K562 (cell line): ENCODE data around the gene CTRL. TPM values are rescaled to one million over a fixed set of nuclear protein-coding genes. Genes with fewer than 3 reads are reported as not detected.

ENCODE experiments used
- CXXC5 ChIP-seq: fragments of 250-450 bp; sonication (Bioruptor Pico); IDR thresholded peaks from 2 replicates; pipeline ENCODE4 v1.8.0; 2022; ENCODE audit warnings: inconsistent platforms, mild to moderate bottlenecking, moderate library complexity
- E2F1 ChIP-seq: sonication (generic); formaldehyde crosslinking; IDR thresholded peaks from 2 replicates; pipeline ENCODE4 v1.8.1; 2023; ENCODE audit warnings: mild to moderate bottlenecking, missing genetic modification reagents, moderate library complexity
- FOSL1 ChIP-seq: fragments of 200-800 bp; sonication (Bioruptor generic); conservative IDR thresholded peaks from 2 replicates; pipeline ENCODE4 v1.6.1; 2016; ENCODE audit warnings: missing genetic modification characterization, missing compliant biosample characterization
- FOXA3 ChIP-seq, 2 experiments: fragments of 450-650 bp in 1 of 2; sonication (generic) in 1 of 2; formaldehyde crosslinking; IDR thresholded peaks in 1 of 2; conservative IDR thresholded peaks in 1 of 2; 2 replicates each; pipeline versions ENCODE4 v1.4.0 to v1.8.0; 2020 to 2022; ENCODE audit warnings: mild to moderate bottlenecking in 2 of 2, missing genetic modification reagents in 1 of 2
- GMEB1 ChIP-seq: fragments of 250-450 bp; sonication (Bioruptor Pico); IDR thresholded peaks from 2 replicates; pipeline ENCODE4 v1.4.0; 2020; ENCODE audit warnings: mild to moderate bottlenecking
- IRF2 ChIP-seq: sonication (generic); formaldehyde crosslinking; IDR thresholded peaks from 2 replicates; pipeline ENCODE4 v1.8.1; 2022; ENCODE audit warnings: mild to moderate bottlenecking, missing genetic modification reagents
- L3MBTL2 ChIP-seq: fragments of 450-650 bp; IDR thresholded peaks from 2 replicates; pipeline ENCODE4 v1.6.1; 2016; ENCODE audit warnings: mild to moderate bottlenecking, moderate library complexity
- MYC ChIP-seq, 2 experiments: fragments of 250-450 bp in 1 of 2; sonication (Bioruptor Pico) in 1 of 2; IDR thresholded peaks; 2 replicates each; pipeline versions ENCODE4 v1.5.1 to v1.6.1; 2012 to 2021; ENCODE audit warnings: low read depth in 2 of 2, borderline replicate concordance in 1 of 2, improper control_type of control experiment in 1 of 2, low read length in 1 of 2, mild to moderate bottlenecking in 1 of 2, moderate library complexity in 1 of 2
- NONO ChIP-seq, 2 experiments: fragments of 200-400 bp in 1 of 2; fragments of 450-650 bp in 1 of 2; formaldehyde crosslinking in 1 of 2; IDR thresholded peaks; 2 replicates each; pipeline ENCODE4 v1.6.1; 2017; ENCODE audit warnings: low read depth in 2 of 2, mild to moderate bottlenecking in 2 of 2, moderate library complexity in 2 of 2, low read length in 1 of 2
- PTTG1 ChIP-seq: fragments of 450-650 bp; IDR thresholded peaks from 2 replicates; pipeline ENCODE4 v1.6.1; 2016; ENCODE audit warnings: low read depth, mild to moderate bottlenecking, missing genetic modification characterization, missing compliant biosample characterization
- RBM34 ChIP-seq: fragments of 200-400 bp; formaldehyde crosslinking; IDR thresholded peaks from 2 replicates; pipeline ENCODE4 v1.6.1; 2018; ENCODE audit warnings: low read length, borderline replicate concordance; ENCODE audit not compliant: insufficient read depth
- SAFB2 ChIP-seq: fragments of 200-400 bp; formaldehyde crosslinking; IDR thresholded peaks from 2 replicates; pipeline ENCODE4 v1.6.1; 2018; ENCODE audit warnings: borderline replicate concordance, low read length, low read depth, moderate library complexity; ENCODE audit not compliant: severe bottlenecking
- SRSF3 ChIP-seq: fragments of 200-400 bp; formaldehyde crosslinking; IDR thresholded peaks from 2 replicates; pipeline ENCODE4 v1.6.1; 2016; ENCODE audit warnings: mild to moderate bottlenecking, low read length, moderate library complexity; ENCODE audit not compliant: insufficient read depth
- THAP7 ChIP-seq: fragments of 250-450 bp; sonication (Bioruptor Pico); IDR thresholded peaks from 2 replicates; pipeline ENCODE4 v1.5.0; 2021
- ZC3H8 ChIP-seq: fragments of 450-650 bp; IDR thresholded peaks from 2 replicates; pipeline ENCODE4 v1.6.1; 2017
- ZNF830 ChIP-seq: fragments of 250-450 bp; sonication (Bioruptor Pico); IDR thresholded peaks from 2 replicates; pipeline ENCODE4 v1.5.0; 2021; ENCODE audit warnings: mild to moderate bottlenecking
- ZSCAN32 ChIP-seq: fragments of 450-650 bp; formaldehyde crosslinking; IDR thresholded peaks from 2 replicates; pipeline ENCODE4 v1.4.0; 2020; ENCODE audit warnings: mild to moderate bottlenecking, moderate library complexity
- polyA plus RNA-seq, 8 experiments: library from polyadenylated mRNA; depleted of rRNA in 4 of 8; stranded (reverse) in 5 of 8; unstranded in 3 of 8; fragments of >200 nt; fragmentation: Nextera tagmentation in 2 of 8; fragmentation: Illumina TruSeq in 1 of 8; extraction: Ambion mirVana in 2 of 8; extraction: Trizol in 1 of 8; gene quantifications; 2 replicates each; pipeline versions ENCODE4 v1.2.1 to v1.2.3, GENCODE V29; 2011 to 2014; ENCODE audit warnings: inconsistent platforms in 1 of 8, missing spikeins in 1 of 8
- total RNA-seq, 7 experiments: library from RNA; depleted of rRNA in 6 of 7; stranded (reverse); fragments of >200 nt in 6 of 7; fragmentation: Illumina TruSeq in 2 of 7; extraction: Trizol in 2 of 7; gene quantifications; 2 replicates each; pipeline versions ENCODE4 v1.2.1 to v1.2.3, GENCODE V29; 2011 to 2021; ENCODE audit warnings: low replicate concordance in 1 of 7
- TF ChIP-seq, protein P1 (sequence below): fragments of 450-650 bp; IDR thresholded peaks from 2 replicates; pipeline ENCODE4 v1.6.1; 2016; ENCODE audit warnings: mild to moderate bottlenecking
- TF ChIP-seq, protein P2 (sequence below): fragments of 450-650 bp; formaldehyde crosslinking; IDR thresholded peaks from 2 replicates; pipeline ENCODE4 v1.4.0; 2022; ENCODE audit warnings: missing genetic modification characterization

The CTRL gene
- total and polyA plus RNA-seq, 9 of the 15 experiments (the other 6 are each of a cell fraction or from before 2014, with no cell fraction given) = 1.4 to 5.6 (median 2.5) TPM

GRCh38 chr16:67928561-67929364 is 2.9 kb downstream of the CTRL start (continued):
- no peak for TF ChIP-seq L3MBTL2
- TF ChIP-seq MYC (IDR thresholded peaks at IDR 0.05; ENCODE audit: low read depth, low read length) = no peak
- no peak for TF ChIP-seq MYC (CRISPR knock-in tag; IDR thresholded peaks at IDR 0.05; ENCODE audit: borderline replicate concordance, low read depth)
- no peak for TF ChIP-seq FOSL1 (tag)
- no peak for TF ChIP-seq NONO (IDR thresholded peaks at IDR 0.05; ENCODE audit: low read depth in 2 of 2, low read length in 1 of 2)
- no peak for TF ChIP-seq THAP7 (CRISPR knock-in tag)
- TF ChIP-seq FOXA3 (CRISPR knock-in tag; conservative IDR thresholded peaks at IDR 0.05 in 1 of 2, IDR thresholded peaks at IDR 0.05 in 1 of 2) = no peak
- TF ChIP-seq E2F1 = no peak
- no peak for TF ChIP-seq SAFB2
- no peak for TF ChIP-seq GMEB1
- TF ChIP-seq, protein P1, sequence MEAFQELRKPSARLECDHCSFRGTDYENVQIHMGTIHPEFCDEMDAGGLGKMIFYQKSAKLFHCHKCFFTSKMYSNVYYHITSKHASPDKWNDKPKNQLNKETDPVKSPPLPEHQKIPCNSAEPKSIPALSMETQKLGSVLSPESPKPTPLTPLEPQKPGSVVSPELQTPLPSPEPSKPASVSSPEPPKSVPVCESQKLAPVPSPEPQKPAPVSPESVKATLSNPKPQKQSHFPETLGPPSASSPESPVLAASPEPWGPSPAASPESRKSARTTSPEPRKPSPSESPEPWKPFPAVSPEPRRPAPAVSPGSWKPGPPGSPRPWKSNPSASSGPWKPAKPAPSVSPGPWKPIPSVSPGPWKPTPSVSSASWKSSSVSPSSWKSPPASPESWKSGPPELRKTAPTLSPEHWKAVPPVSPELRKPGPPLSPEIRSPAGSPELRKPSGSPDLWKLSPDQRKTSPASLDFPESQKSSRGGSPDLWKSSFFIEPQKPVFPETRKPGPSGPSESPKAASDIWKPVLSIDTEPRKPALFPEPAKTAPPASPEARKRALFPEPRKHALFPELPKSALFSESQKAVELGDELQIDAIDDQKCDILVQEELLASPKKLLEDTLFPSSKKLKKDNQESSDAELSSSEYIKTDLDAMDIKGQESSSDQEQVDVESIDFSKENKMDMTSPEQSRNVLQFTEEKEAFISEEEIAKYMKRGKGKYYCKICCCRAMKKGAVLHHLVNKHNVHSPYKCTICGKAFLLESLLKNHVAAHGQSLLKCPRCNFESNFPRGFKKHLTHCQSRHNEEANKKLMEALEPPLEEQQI = no peak
- TF ChIP-seq SRSF3 = no peak
- TF ChIP-seq ZC3H8 = no peak
- TF ChIP-seq IRF2 (CRISPR knock-in tag) = no peak
- no peak for TF ChIP-seq PTTG1
- 0 out of 2 replicates have a peak, but pooled peaks have one; percentile 11 for TF ChIP-seq CXXC5 (CRISPR knock-in tag)
- no peak for TF ChIP-seq ZSCAN32 (CRISPR knock-in tag)
- no peak for TF ChIP-seq RBM34
- TF ChIP-seq, protein P2, sequence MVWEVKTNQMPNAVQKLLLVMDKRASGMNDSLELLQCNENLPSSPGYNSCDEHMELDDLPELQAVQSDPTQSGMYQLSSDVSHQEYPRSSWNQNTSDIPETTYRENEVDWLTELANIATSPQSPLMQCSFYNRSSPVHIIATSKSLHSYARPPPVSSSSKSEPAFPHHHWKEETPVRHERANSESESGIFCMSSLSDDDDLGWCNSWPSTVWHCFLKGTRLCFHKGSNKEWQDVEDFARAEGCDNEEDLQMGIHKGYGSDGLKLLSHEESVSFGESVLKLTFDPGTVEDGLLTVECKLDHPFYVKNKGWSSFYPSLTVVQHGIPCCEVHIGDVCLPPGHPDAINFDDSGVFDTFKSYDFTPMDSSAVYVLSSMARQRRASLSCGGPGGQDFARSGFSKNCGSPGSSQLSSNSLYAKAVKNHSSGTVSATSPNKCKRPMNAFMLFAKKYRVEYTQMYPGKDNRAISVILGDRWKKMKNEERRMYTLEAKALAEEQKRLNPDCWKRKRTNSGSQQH (CRISPR knock-in tag) = no peak
- no peak for TF ChIP-seq ZNF830 (CRISPR knock-in tag)
